Calu3 (cell line): ENCODE results near the gene ASTN2. TPM values are rescaled to one million over a fixed set of nuclear protein-coding genes. Genes with fewer than 3 reads are reported as not detected.
"Not testable (repeated sequence)": the region's sequence is repeated elsewhere in the genome, so short reads cannot be mapped to it uniquely, and the experiment has no call there.

Source experiments
- BruUV-seq: library from RNA; stranded (reverse); fragments of 400-500 nt; replicated peaks from 2 replicates; lab custom pipeline; 2021; lab: Mats Ljungman, UMichigan
- CTCF ChIA-PET: fragments of 300-600 bp; sonication (Branson Sonifier 250); formaldehyde crosslinking; loops from one replicate; lab custom pipeline; 2022; ENCODE audit warnings: antibody characterized with exemption; lab: Charles Lee
- DNase-seq: peaks from one replicate; pipeline ENCODE4 v3.0.0; 2022
- H3K27ac Mint-ChIP-seq: one replicate; pipeline ENCODE4 v1.8.0; 2022; ENCODE audit warnings: mixed read lengths; ENCODE audit not compliant: unreplicated experiment
- H3K27me3 Mint-ChIP-seq: one replicate; pipeline ENCODE4 v1.8.0; 2022; ENCODE audit warnings: mixed read lengths; ENCODE audit not compliant: unreplicated experiment
- H3K36me3 Mint-ChIP-seq: one replicate; pipeline ENCODE4 v1.8.0; 2022; ENCODE audit warnings: mild to moderate bottlenecking, moderate library complexity, mixed read lengths; ENCODE audit not compliant: insufficient read depth, unreplicated experiment
- H3K4me1 Mint-ChIP-seq: one replicate; pipeline ENCODE4 v1.8.0; 2022; ENCODE audit warnings: mild to moderate bottlenecking, low read depth, mixed read lengths; ENCODE audit not compliant: unreplicated experiment
- H3K4me3 Mint-ChIP-seq: one replicate; pipeline ENCODE4 v1.8.0; 2022; ENCODE audit warnings: mild to moderate bottlenecking, low read depth, moderate library complexity, mixed read lengths; ENCODE audit not compliant: unreplicated experiment
- H3K9me3 Mint-ChIP-seq: one replicate; pipeline ENCODE4 v1.8.0; 2022; ENCODE audit warnings: low read depth, mixed read lengths; ENCODE audit not compliant: unreplicated experiment
- intact Hi-C: fragments of 100-400 bp; cut with micrococcal nuclease; formaldehyde crosslinking; loops from one replicate; pipeline ENCODE4 v1.10.0; 2022; ENCODE audit not compliant: unreplicated experiment
- total RNA-seq: library from RNA; stranded (reverse); gene quantifications from 2 replicates; pipeline ENCODE4 v1.2.3, GENCODE V29; 2022
- TF ChIP-seq, protein P1 (sequence below): fragments of 200-600 bp; IDR thresholded peaks from one replicate; pipeline ENCODE4 v1.8.0; 2022; ENCODE audit warnings: antibody characterized with exemption; ENCODE audit not compliant: unreplicated experiment

Gene ASTN2
- total RNA-seq, 1 experiment from 2014 or later, result 1.7 TPM

DNA sequence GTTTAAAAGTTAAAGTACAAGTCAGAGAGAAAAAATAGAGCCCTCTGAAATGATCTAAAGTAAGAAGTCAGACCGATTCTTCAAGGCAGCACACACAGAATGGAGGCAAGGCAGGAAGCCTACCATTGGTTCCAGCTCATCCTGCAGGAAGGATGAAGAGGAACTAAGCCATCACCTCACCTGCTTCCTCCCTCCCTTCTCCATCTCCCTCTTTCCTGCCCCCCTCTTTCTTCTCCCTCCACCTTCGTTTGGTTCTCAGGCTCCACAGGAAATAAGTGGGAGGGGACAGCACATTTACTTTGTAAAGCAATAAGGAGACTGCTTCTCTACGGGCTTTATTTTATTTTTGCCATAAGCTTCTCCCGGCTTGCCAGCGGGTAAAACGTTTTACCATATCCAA lies 514.3 kb downstream of the ASTN2 start:
- TF ChIP-seq, protein P1, sequence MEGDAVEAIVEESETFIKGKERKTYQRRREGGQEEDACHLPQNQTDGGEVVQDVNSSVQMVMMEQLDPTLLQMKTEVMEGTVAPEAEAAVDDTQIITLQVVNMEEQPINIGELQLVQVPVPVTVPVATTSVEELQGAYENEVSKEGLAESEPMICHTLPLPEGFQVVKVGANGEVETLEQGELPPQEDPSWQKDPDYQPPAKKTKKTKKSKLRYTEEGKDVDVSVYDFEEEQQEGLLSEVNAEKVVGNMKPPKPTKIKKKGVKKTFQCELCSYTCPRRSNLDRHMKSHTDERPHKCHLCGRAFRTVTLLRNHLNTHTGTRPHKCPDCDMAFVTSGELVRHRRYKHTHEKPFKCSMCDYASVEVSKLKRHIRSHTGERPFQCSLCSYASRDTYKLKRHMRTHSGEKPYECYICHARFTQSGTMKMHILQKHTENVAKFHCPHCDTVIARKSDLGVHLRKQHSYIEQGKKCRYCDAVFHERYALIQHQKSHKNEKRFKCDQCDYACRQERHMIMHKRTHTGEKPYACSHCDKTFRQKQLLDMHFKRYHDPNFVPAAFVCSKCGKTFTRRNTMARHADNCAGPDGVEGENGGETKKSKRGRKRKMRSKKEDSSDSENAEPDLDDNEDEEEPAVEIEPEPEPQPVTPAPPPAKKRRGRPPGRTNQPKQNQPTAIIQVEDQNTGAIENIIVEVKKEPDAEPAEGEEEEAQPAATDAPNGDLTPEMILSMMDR, result no peak
- peaks cover 3% of the 10 kb centered on the region for H3K27me3 Mint-ChIP-seq
- no peaks in the 10 kb centered on the region for H3K36me3 Mint-ChIP-seq
- no TSS peak for BruUV-seq
- CTCF ChIA-PET, result no interaction called here
- DNase-seq, result no peak
- H3K27ac Mint-ChIP-seq, result no peak overlapping the region
- intact Hi-C loops, result no loop called here
- no peak overlapping the region for H3K4me3 Mint-ChIP-seq
- H3K4me1 Mint-ChIP-seq, result no peaks in the 10 kb centered on the region
- H3K9me3 Mint-ChIP-seq, result peaks cover 7% of the 10 kb centered on the region

DNA sequence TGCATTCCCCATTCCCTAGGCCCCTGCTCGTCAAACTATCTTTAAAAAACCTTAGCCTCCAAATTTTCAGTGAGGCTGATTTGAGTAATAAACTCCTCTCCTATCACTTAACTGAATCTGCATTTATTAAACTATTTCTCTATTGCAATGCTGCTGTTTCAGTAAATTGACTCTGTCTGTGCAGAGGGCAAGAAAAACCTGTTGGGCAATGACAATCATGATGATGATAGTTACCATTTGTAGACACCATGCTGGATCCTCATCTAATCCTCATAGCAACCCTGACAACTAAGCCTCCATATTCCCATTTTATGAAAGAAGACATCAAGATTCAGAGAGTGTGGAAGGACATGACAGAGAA lies 514.9 kb downstream of the ASTN2 start:
- intact Hi-C loops, result no loop called here

DNA sequence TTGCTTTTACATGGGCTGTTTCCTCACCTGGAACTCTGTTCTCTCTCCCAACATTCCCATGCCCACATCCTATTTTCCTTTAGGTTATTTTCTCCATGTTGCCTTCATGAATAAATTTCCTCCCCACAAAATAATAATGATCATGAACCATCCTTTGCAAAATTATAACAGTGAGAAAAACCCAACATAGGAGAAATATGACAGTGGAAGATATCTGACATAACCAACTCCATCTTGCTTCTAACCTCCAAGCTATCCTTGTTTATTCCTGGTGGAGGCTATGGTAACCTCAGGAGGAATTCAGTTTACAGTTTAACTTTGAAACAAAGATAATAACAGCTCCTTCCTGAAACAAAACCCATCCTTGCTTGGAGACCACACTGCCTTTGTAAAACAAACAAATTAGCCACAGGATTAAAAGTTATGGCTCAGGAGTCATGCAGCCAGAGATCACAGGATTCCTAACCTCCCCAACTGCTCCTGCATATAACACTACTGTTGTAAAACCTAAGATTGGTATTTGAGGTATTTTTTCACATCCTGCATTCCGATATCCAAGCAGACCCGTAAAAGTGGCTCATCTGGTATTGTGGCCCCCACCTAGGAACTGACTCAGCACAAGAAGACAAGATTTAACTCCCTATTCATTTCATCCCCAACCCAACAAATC lies 515.4 kb downstream of the ASTN2 start:
- H3K4me1 Mint-ChIP-seq, result no peaks in the 10 kb centered on the region
- TF ChIP-seq, protein P1, result no peak
- DNase-seq, result no peak
- BruUV-seq, result no TSS peak
- H3K27me3 Mint-ChIP-seq, result no peaks in the 10 kb centered on the region
- CTCF ChIA-PET, result no interaction called here
- no peaks in the 10 kb centered on the region for H3K36me3 Mint-ChIP-seq
- intact Hi-C loops, result no loop called here
- H3K9me3 Mint-ChIP-seq, result peaks cover 7% of the 10 kb centered on the region
- H3K4me3 Mint-ChIP-seq, result no peak overlapping the region
- H3K27ac Mint-ChIP-seq, result no peak overlapping the region

More for the DNA sequence above, 514.9 kb downstream of the ASTN2 start:
- Mint-ChIP-seq H3K4me1 (no peaks in the 10 kb centered on the region), H3K27me3 (no peaks in the 10 kb centered on the region), H3K27ac (no peak overlapping the region), H3K36me3 (no peaks in the 10 kb centered on the region), H3K4me3 (no peak overlapping the region), H3K9me3 (peaks cover 7% of the 10 kb centered on the region)
- DNase-seq, result no peak
- TF ChIP-seq, protein P1, result no peak
- BruUV-seq, result no TSS peak
- CTCF ChIA-PET, result no interaction called here

DNA sequence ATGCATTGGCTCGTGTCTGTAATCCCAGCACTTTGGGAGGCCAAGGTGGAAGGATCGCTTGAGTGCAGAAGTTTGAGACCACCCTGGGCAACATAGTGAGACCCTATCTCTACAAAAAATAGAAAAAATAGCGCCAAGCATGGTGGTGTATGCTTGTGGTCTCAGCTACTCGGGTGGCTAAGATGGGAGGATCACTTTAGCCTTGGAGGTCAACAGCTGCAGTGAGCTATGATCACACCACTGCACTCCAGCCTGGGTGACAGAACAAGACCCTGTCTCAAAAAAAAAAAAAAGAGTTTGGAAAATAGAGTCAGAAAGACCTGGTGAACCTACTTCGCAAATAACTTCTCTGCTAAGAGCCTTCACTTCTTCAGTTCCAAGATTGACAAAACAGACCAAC lies 516.7 kb downstream of the ASTN2 start:
- BruUV-seq, H3K27me3 Mint-ChIP-seq, H3K9me3 Mint-ChIP-seq, H3K4me3 Mint-ChIP-seq, H3K4me1 Mint-ChIP-seq, intact Hi-C loops, CTCF ChIA-PET, H3K36me3 Mint-ChIP-seq, H3K27ac Mint-ChIP-seq, DNase-seq: not testable (repeated sequence)

DNA sequence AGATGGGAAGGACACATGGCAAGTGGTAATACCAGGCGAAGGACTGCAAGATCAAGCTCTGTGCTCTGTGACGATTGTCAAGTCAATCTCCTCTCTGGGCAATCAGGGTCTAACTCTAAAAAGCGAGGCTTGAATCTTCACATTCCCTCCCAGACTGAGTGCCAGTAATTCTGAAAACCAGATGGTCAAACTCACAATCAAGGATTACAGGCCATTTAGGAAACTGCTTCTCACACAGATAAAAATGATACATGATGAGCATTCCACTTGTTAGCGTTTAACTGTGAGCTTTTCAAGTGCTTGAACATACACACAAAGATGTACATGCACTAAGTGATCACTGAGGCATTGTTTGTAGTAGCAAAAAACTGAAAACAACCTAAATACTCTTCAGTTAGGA lies 517.7 kb downstream of the ASTN2 start:
- Mint-ChIP-seq H3K36me3 (no peaks in the 10 kb centered on the region), H3K4me1 (no peaks in the 10 kb centered on the region), H3K27me3 (no peaks in the 10 kb centered on the region), H3K4me3 (no peak overlapping the region), H3K9me3 (peaks cover 7% of the 10 kb centered on the region), H3K27ac (no peak overlapping the region)
- no peak for DNase-seq
- TF ChIP-seq, protein P1, result no peak
- intact Hi-C loops, result no loop called here
- no TSS peak for BruUV-seq
- CTCF ChIA-PET, result no interaction called here
